HUDEP-2 (cell line): ENCODE data around the gene MYO15B.

Source experiments
- DNase-seq, 76 experiments: peaks; one replicate each; lab custom pipeline; 2025; ENCODE audit not compliant: unreplicated experiment in 76 of 76; lab: John Stamatoyannopoulos, UW

The MYO15B gene

DNA sequence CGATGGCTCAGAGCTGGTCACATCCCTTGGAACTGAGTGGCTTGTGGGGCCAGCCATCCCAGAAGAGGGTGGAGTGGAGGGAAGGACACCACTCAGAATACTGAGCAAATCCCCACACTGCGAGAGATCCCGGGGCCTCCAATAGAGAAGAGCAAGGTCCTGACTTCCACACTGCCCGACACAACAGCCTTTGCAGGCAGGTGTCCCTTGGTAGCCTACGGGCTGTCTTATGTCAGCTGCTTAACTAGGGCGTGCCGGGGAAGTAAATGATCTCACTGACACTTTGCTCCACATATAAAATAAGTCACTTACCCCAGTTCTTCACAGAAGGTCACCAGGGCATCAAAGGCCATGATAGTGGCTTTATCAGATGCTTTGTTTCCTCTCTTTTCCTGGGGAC is 63.3 kb downstream of the MYO15B start:
- no peak for DNase-seq

- DNase-seq, result no peak
Observed at GRCh38 chr17:75652341-75652740, 64.7 kb downstream of the MYO15B start.

DNA sequence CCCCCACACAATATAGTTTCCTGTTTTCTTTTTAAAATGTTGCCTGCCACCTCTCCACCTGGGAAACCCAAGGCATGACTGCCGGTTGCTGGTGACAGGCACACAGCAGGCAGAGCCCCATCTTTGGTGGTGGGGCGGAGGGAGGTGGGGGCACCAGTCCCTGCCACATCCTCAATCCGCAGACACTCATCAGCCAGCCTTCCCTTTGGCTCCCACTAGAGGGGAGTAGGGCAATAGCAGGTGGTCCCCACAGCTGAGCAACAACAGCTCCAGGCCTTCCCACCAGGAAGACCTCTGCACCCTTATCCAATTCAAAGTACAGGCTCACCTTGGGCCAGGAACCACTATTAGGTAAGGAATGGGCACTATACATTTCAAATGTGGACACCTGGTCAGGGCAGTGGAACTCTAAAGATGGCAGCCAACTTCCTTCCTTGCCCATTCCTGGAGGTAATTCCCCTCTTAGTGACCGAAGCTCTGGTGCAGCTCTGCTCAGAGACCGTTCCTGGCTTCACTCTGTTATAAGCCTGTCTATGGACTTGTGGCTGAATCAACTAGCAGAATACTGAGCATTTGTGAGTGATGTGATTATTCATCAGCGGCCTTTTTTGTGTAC is 65.4 kb downstream of the MYO15B start:
- peak in 36 of 76 experiments; percentile 7 to 67 (median 33) for DNase-seq

DNA sequence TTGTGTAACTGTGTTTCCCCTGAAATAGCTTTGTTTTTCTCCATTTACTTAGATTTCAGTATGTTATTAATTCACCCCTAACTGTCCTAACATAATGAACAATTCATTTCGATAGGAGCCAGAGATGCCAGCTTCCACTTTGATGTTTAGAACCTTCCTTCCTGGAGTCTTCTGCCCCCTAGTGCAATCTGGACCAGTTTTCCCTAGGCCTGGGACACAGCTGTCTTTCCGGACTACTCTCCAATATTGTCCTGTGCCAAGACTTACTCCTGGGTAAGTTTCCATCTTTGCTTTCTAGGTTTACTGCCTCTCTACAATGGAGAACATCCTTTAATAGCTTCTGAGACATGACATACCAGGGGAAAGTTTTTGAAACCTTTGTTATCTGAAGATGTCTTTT is 66.6 kb downstream of the MYO15B start:
- peak in 1 of 76 experiments; percentile 4 for DNase-seq

- no peak for DNase-seq
Observed at GRCh38 chr17:75658237-75658636, 70.6 kb downstream of the MYO15B start.

GRCh38 chr17:75661531-75661930 is 73.9 kb downstream of the MYO15B start:
- no peak for DNase-seq

DNA sequence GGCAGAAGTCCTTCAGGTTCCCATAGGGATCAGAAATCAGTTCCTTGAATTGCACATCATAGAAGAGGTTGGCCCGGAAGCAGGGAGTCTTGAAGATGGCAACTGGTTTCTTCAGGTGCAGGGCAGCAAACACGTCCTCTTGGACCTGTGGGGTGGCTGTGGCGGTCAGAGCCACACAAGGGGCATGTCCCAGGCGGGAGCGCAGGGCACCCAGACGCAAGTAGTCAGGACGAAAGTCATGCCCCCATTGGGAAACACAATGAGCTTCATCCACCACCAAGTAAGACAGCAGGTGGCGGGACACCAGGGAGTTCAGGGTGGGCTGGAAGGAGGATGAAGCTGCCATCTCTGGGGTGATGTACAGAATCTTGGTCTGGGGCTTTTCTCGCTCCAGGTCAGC is 74.9 kb downstream of the MYO15B start:
- no peak for DNase-seq

GRCh38 chr17:75664099-75664549 is 76.5 kb downstream of the MYO15B start:
- DNase-seq, result no peak

GRCh38 chr17:75665981-75666380 is 78.4 kb downstream of the MYO15B start:
- DNase-seq, result no peak

- DNase-seq, result peak in 75 of 76 experiments; percentile 42 to 98 (median 93)
Observed at GRCh38 chr17:75666959-75667790, 79.6 kb downstream of the MYO15B start, which contains the start of the genes RECQL5 and SAP30BP. TSS of gene RECQL5 (minus strand) at chr17:75667154. CDS start at chr17:75666557, 597 bp downstream. TSS of gene SAP30BP (plus strand) at chr17:75667338. CDS start at chr17:75667373, 35 bp downstream.

DNA sequence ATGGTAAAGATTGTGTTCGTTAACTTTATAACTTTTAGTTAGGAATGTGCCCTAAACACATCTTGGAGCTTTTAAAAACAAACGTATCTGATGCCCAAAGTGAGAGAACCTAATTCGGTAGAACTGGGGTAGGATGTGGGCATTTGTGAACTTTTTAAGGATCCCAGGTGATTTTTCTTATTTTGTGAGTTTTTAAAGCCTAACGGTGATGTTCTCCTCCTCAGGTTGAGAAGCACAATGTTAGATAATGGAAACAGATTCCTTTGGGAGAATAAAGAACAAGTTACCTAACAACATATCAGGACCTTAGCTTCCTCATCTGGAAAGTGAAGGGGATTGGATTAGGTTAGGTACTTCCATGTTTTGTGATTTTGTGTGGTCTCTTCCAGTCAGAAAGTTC is 80.2 kb downstream of the MYO15B start:
- DNase-seq, result no peak

GRCh38 chr17:75668489-75668888 is 80.9 kb downstream of the MYO15B start:
- DNase-seq, result no peak

- no peak for DNase-seq
Observed at GRCh38 chr17:75670868-75671267, 83.3 kb downstream of the MYO15B start.

- DNase-seq, result no peak
Observed at GRCh38 chr17:75672011-75672410, 84.4 kb downstream of the MYO15B start.

- DNase-seq, result no peak
Observed at GRCh38 chr17:75673487-75673886, 85.9 kb downstream of the MYO15B start.
